Measurements from ENCODE around the gene GNB4.

GNB4 gene

GRCh38 chr3:179410331-179410730, 40.9 kb downstream of the GNB4 start:
- no peak overlapping the region for H3K4me2 ChIP-seq (ENCODE audit: low read length)
- peaks cover 2% of the 10 kb centered on the region for H3K4me1 ChIP-seq (ENCODE audit: control insufficient read depth, insufficient read depth, low read length)
- H3K4me3 ChIP-seq (ENCODE audit: low read length), result no peak overlapping the region
- no peaks in the 10 kb centered on the region for H3K27me3 ChIP-seq (ENCODE audit: control insufficient read depth, insufficient read depth, low read length)
- H3K9ac ChIP-seq (ENCODE audit: low read depth, low read length), result no peak overlapping the region
- H3K9me3 ChIP-seq (replicated peaks; ENCODE audit: low read length), result no peaks in the 10 kb centered on the region
- H3K36me3 ChIP-seq (ENCODE audit: insufficient read depth, low read length), result peaks cover 16% of the 10 kb centered on the region

GRCh38 chr3:179404307-179404706, 47.0 kb downstream of the GNB4 start:
- Histone ChIP-seq H3K4me1 (ENCODE audit: control insufficient read depth, insufficient read depth, low read length) (peaks cover 1% of the 10 kb centered on the region), H3K36me3 (ENCODE audit: insufficient read depth, low read length) (peaks cover 34% of the 10 kb centered on the region), H3K27me3 (ENCODE audit: control insufficient read depth, insufficient read depth, low read length) (no peaks in the 10 kb centered on the region), H3K9me3 (replicated peaks; ENCODE audit: low read length) (no peaks in the 10 kb centered on the region), H3K4me3 (ENCODE audit: low read length) (no peak overlapping the region), H3K4me2 (ENCODE audit: low read length) (no peak overlapping the region), H3K9ac (ENCODE audit: low read depth, low read length) (no peak overlapping the region)

- Histone ChIP-seq H3K9ac (ENCODE audit: low read depth, low read length) (no peak overlapping the region), H3K4me3 (ENCODE audit: low read length) (no peak overlapping the region), H3K4me2 (ENCODE audit: low read length) (no peak overlapping the region), H3K36me3 (ENCODE audit: insufficient read depth, low read length) (peaks cover 34% of the 10 kb centered on the region), H3K9me3 (replicated peaks; ENCODE audit: low read length) (no peaks in the 10 kb centered on the region), H3K27me3 (ENCODE audit: control insufficient read depth, insufficient read depth, low read length) (no peaks in the 10 kb centered on the region), H3K4me1 (ENCODE audit: control insufficient read depth, insufficient read depth, low read length) (peaks cover 10% of the 10 kb centered on the region)
Observed at GRCh38 chr3:179402963-179403362, 48.3 kb downstream of the GNB4 start.

- Histone ChIP-seq H3K27me3 (ENCODE audit: control insufficient read depth, insufficient read depth, low read length) (no peaks in the 10 kb centered on the region), H3K4me3 (ENCODE audit: low read length) (no peak overlapping the region), H3K9me3 (replicated peaks; ENCODE audit: low read length) (no peaks in the 10 kb centered on the region), H3K9ac (ENCODE audit: low read depth, low read length) (no peak overlapping the region), H3K4me1 (ENCODE audit: control insufficient read depth, insufficient read depth, low read length) (peaks cover 10% of the 10 kb centered on the region), H3K4me2 (ENCODE audit: low read length) (no peak overlapping the region), H3K36me3 (ENCODE audit: insufficient read depth, low read length) (peaks cover 40% of the 10 kb centered on the region)
Observed at GRCh38 chr3:179401561-179401960, 49.7 kb downstream of the GNB4 start.

GRCh38 chr3:179398574-179399231, 52.6 kb downstream of the GNB4 start:
- H3K27me3 ChIP-seq (ENCODE audit: control insufficient read depth, insufficient read depth, low read length), result no peaks in the 10 kb centered on the region
- peaks cover 10% of the 10 kb centered on the region for H3K4me1 ChIP-seq (ENCODE audit: control insufficient read depth, insufficient read depth, low read length)
- peaks cover 39% of the 10 kb centered on the region for H3K36me3 ChIP-seq (ENCODE audit: insufficient read depth, low read length)
- peak overlapping the region; percentile 61 for H3K9ac ChIP-seq (ENCODE audit: low read depth, low read length)
- H3K4me2 ChIP-seq (ENCODE audit: low read length), result peak overlapping the region; percentile 33
- no peak overlapping the region for H3K4me3 ChIP-seq (ENCODE audit: low read length)
- no peaks in the 10 kb centered on the region for H3K9me3 ChIP-seq (replicated peaks; ENCODE audit: low read length)

GRCh38 chr3:179391906-179392305, 59.4 kb downstream of the GNB4 start:
- Histone ChIP-seq H3K27me3 (ENCODE audit: control insufficient read depth, insufficient read depth, low read length) (no peaks in the 10 kb centered on the region), H3K4me1 (ENCODE audit: control insufficient read depth, insufficient read depth, low read length) (no peaks in the 10 kb centered on the region), H3K4me3 (ENCODE audit: low read length) (no peak overlapping the region), H3K9ac (ENCODE audit: low read depth, low read length) (no peak overlapping the region), H3K36me3 (ENCODE audit: insufficient read depth, low read length) (peaks cover 31% of the 10 kb centered on the region), H3K4me2 (ENCODE audit: low read length) (no peak overlapping the region), H3K9me3 (replicated peaks; ENCODE audit: low read length) (no peaks in the 10 kb centered on the region)

GRCh38 chr3:179376474-179376873, 74.8 kb downstream of the GNB4 start:
- Histone ChIP-seq H3K4me2 (ENCODE audit: low read length) (no peak overlapping the region), H3K9me3 (replicated peaks; ENCODE audit: low read length) (no peaks in the 10 kb centered on the region), H3K36me3 (ENCODE audit: insufficient read depth, low read length) (peaks cover 41% of the 10 kb centered on the region), H3K27me3 (ENCODE audit: control insufficient read depth, insufficient read depth, low read length) (no peaks in the 10 kb centered on the region), H3K9ac (ENCODE audit: low read depth, low read length) (no peak overlapping the region), H3K4me1 (ENCODE audit: control insufficient read depth, insufficient read depth, low read length) (no peaks in the 10 kb centered on the region), H3K4me3 (ENCODE audit: low read length) (no peak overlapping the region)

- Histone ChIP-seq H3K9me3 (replicated peaks; ENCODE audit: low read length) (no peaks in the 10 kb centered on the region), H3K4me2 (ENCODE audit: low read length) (no peak overlapping the region), H3K4me1 (ENCODE audit: control insufficient read depth, insufficient read depth, low read length) (no peaks in the 10 kb centered on the region), H3K9ac (ENCODE audit: low read depth, low read length) (no peak overlapping the region), H3K27me3 (ENCODE audit: control insufficient read depth, insufficient read depth, low read length) (no peaks in the 10 kb centered on the region), H3K36me3 (ENCODE audit: insufficient read depth, low read length) (peaks cover 42% of the 10 kb centered on the region), H3K4me3 (ENCODE audit: low read length) (no peak overlapping the region)
Observed at GRCh38 chr3:179375091-179375999, 75.9 kb downstream of the GNB4 start.

GRCh38 chr3:179373938-179374337, 77.3 kb downstream of the GNB4 start:
- Histone ChIP-seq H3K27me3 (ENCODE audit: control insufficient read depth, insufficient read depth, low read length) (no peaks in the 10 kb centered on the region), H3K4me1 (ENCODE audit: control insufficient read depth, insufficient read depth, low read length) (no peaks in the 10 kb centered on the region), H3K9ac (ENCODE audit: low read depth, low read length) (no peak overlapping the region), H3K36me3 (ENCODE audit: insufficient read depth, low read length) (peaks cover 42% of the 10 kb centered on the region), H3K9me3 (replicated peaks; ENCODE audit: low read length) (no peaks in the 10 kb centered on the region), H3K4me3 (ENCODE audit: low read length) (no peak overlapping the region), H3K4me2 (ENCODE audit: low read length) (no peak overlapping the region)

GRCh38 chr3:179369621-179370020, 81.6 kb downstream of the GNB4 start:
- Histone ChIP-seq H3K36me3 (ENCODE audit: insufficient read depth, low read length) (peaks cover 34% of the 10 kb centered on the region), H3K27me3 (ENCODE audit: control insufficient read depth, insufficient read depth, low read length) (no peaks in the 10 kb centered on the region), H3K4me3 (ENCODE audit: low read length) (no peak overlapping the region), H3K4me2 (ENCODE audit: low read length) (no peak overlapping the region), H3K9me3 (replicated peaks; ENCODE audit: low read length) (no peaks in the 10 kb centered on the region), H3K4me1 (ENCODE audit: control insufficient read depth, insufficient read depth, low read length) (no peaks in the 10 kb centered on the region), H3K9ac (ENCODE audit: low read depth, low read length) (no peak overlapping the region)

GRCh38 chr3:179363332-179363731, 87.9 kb downstream of the GNB4 start:
- Histone ChIP-seq H3K4me1 (ENCODE audit: control insufficient read depth, insufficient read depth, low read length) (no peaks in the 10 kb centered on the region), H3K4me3 (ENCODE audit: low read length) (no peak overlapping the region), H3K36me3 (ENCODE audit: insufficient read depth, low read length) (peaks cover 37% of the 10 kb centered on the region), H3K27me3 (ENCODE audit: control insufficient read depth, insufficient read depth, low read length) (no peaks in the 10 kb centered on the region), H3K4me2 (ENCODE audit: low read length) (no peak overlapping the region), H3K9me3 (replicated peaks; ENCODE audit: low read length) (no peaks in the 10 kb centered on the region), H3K9ac (ENCODE audit: low read depth, low read length) (no peak overlapping the region)

Data from skeletal muscle satellite cell (primary cell).